SK-N-SH (cell line): ENCODE results near the gene UTY. TPM values are rescaled to one million over a fixed set of nuclear protein-coding genes. Genes with fewer than 3 reads are reported as not detected.

ENCODE experiments used
- CTCF ChIA-PET: fragments of 300-600, 350-600 bp; formaldehyde crosslinking; extraction: SDS; loops from one replicate; lab custom pipeline; 2021; lab: Yijun Ruan, JAX
- POLR2A ChIA-PET: fragments of 350-600 bp; sonication (Branson Sonifier 250); formaldehyde crosslinking; extraction: SDS; loops from one replicate; lab custom pipeline; 2020; ENCODE audit warnings: antibody characterized with exemption, inconsistent platforms; lab: Yijun Ruan, JAX
- DNase-seq: peaks from one replicate; pipeline ENCODE4 v3.0.0; 2012
- H2AFZ ChIP-seq: fragments of 200-600 bp; sonication (generic); 2 replicates; pipeline ENCODE4 v1.8.1; 2016; ENCODE audit warnings: antibody characterized with exemption, mild to moderate bottlenecking, low read depth
- H3F3A ChIP-seq: fragments of 200-600 bp; sonication (generic); replicated peaks from 2 replicates; pipeline ENCODE3; 2016; ENCODE audit warnings: antibody characterized with exemption, mild to moderate bottlenecking; ENCODE audit not compliant: insufficient read depth
- H3K27ac ChIP-seq, 2 experiments: fragments of 200-500 bp in 1 of 2; fragments of 200-600 bp in 1 of 2; sonication (Bioruptor generic) in 1 of 2; sonication (generic), shearing (Covaris generic) in 1 of 2; 2 replicates each; pipeline versions ENCODE4 v1.5.1 to v1.6.1; 2014 to 2016; ENCODE audit warnings: low read depth in 2 of 2, inconsistent platforms in 1 of 2, low read length in 1 of 2, mild to moderate bottlenecking in 1 of 2, mixed read lengths in 1 of 2
- H3K27me3 ChIP-seq: fragments of 200-600 bp; sonication (generic), shearing (Covaris generic); 2 replicates; pipeline ENCODE4 v1.6.1; 2016; ENCODE audit warnings: mixed run types; ENCODE audit not compliant: insufficient read depth
- H3K36me3 ChIP-seq, 2 experiments: fragments of 200-500 bp in 1 of 2; fragments of 200-600 bp in 1 of 2; sonication (Bioruptor generic) in 1 of 2; sonication (generic) in 1 of 2; replicated peaks in 1 of 2; 2 replicates each; pipeline versions ENCODE3 to v1.5.1; 2014 to 2016; ENCODE audit warnings: low read length in 1 of 2, mild to moderate bottlenecking in 1 of 2; ENCODE audit not compliant: insufficient read depth in 2 of 2, control insufficient read depth in 1 of 2
- H3K4me1 ChIP-seq, 2 experiments: fragments of 200-500 bp in 1 of 2; fragments of 200-600 bp in 1 of 2; sonication (Bioruptor generic) in 1 of 2; sonication (generic), shearing (Covaris generic) in 1 of 2; 2 replicates each; pipeline versions ENCODE4 v1.5.1 to v1.6.1; 2014 to 2016; ENCODE audit warnings: low read depth in 1 of 2, low read length in 1 of 2, mixed run types in 1 of 2; ENCODE audit not compliant: insufficient read depth in 2 of 2, control insufficient read depth in 1 of 2
- H3K4me2 ChIP-seq: fragments of 200-600 bp; sonication (generic), shearing (Covaris generic); 2 replicates; pipeline ENCODE4 v1.6.1; 2017; ENCODE audit warnings: mixed run types
- H3K4me3 ChIP-seq, 2 experiments: fragments of 200-500 bp in 1 of 2; fragments of 200-600 bp in 1 of 2; sonication (Bioruptor generic) in 1 of 2; sonication (generic), shearing (Covaris generic) in 1 of 2; 2 replicates each; pipeline versions ENCODE4 v1.5.1 to v1.8.1; 2014 to 2016; ENCODE audit warnings: low read depth in 2 of 2, inconsistent platforms in 1 of 2, low read length in 1 of 2, mild to moderate bottlenecking in 1 of 2, mixed read lengths in 1 of 2, moderate library complexity in 1 of 2
- H3K79me2 ChIP-seq: fragments of 200-600 bp; sonication (generic); 2 replicates; pipeline ENCODE4 v1.8.1; 2017; ENCODE audit warnings: mild to moderate bottlenecking; ENCODE audit not compliant: insufficient read depth
- H3K9ac ChIP-seq: fragments of 200-600 bp; sonication (generic); 2 replicates; pipeline ENCODE4 v1.6.1; 2017; ENCODE audit warnings: mixed run types
- H3K9me2 ChIP-seq: fragments of 200-600 bp; sonication (generic); 2 replicates; pipeline ENCODE4 v1.6.1; 2017; ENCODE audit warnings: mixed run types
- H3K9me3 ChIP-seq: fragments of 200-600 bp; sonication (generic); 2 replicates; pipeline ENCODE4 v1.6.1; 2017; ENCODE audit warnings: mixed run types, mild to moderate bottlenecking, moderate library complexity
- H4K20me1 ChIP-seq: fragments of 200-600 bp; sonication (generic); 2 replicates; pipeline ENCODE4 v1.6.1; 2017; ENCODE audit warnings: mild to moderate bottlenecking, mixed run types; ENCODE audit not compliant: insufficient read depth
- CHD2 ChIP-seq: fragments of 150-350 bp; IDR thresholded peaks from 2 replicates; pipeline ENCODE4 v1.6.1; 2018; ENCODE audit warnings: low read length; ENCODE audit not compliant: partially characterized antibody
- ELF1 ChIP-seq: IDR thresholded peaks from 2 replicates; pipeline ENCODE4 v1.4.0; 2012
- EP300 ChIP-seq, 2 experiments: IDR thresholded peaks; 2 replicates each; pipeline versions ENCODE4 v1.4.0 to v1.6.1; 2012; ENCODE audit warnings: borderline replicate concordance in 1 of 2, low read depth in 1 of 2, low read length in 1 of 2
- FOSL2 ChIP-seq: IDR thresholded peaks from 2 replicates; pipeline ENCODE4 v1.4.0; 2012; ENCODE audit warnings: low read depth, mild to moderate bottlenecking, moderate library complexity, borderline replicate concordance
- FOXJ3 ChIP-seq: sonication (generic); formaldehyde crosslinking; IDR thresholded peaks from 2 replicates; pipeline ENCODE4 v1.5.1; 2020; ENCODE audit warnings: mild to moderate bottlenecking, missing genetic modification reagents
- GABPA ChIP-seq: IDR thresholded peaks from 2 replicates; pipeline ENCODE4 v1.4.0; 2012; ENCODE audit warnings: low read depth, mild to moderate bottlenecking
- GATA2 ChIP-seq: sonication (generic); formaldehyde crosslinking; IDR thresholded peaks from 2 replicates; pipeline ENCODE4 v1.5.0; 2020; ENCODE audit warnings: mild to moderate bottlenecking, missing genetic modification reagents
- NFIC ChIP-seq: IDR thresholded peaks from 2 replicates; pipeline ENCODE4 v1.4.0; 2012; ENCODE audit warnings: borderline replicate concordance
- NRF1 ChIP-seq: IDR thresholded peaks from 2 replicates; pipeline ENCODE4 v1.6.1; 2012; ENCODE audit warnings: low read depth, mild to moderate bottlenecking, low read length
- POLR2AphosphoS5 ChIP-seq: IDR thresholded peaks from 2 replicates; pipeline ENCODE4 v1.6.1; 2012; ENCODE audit warnings: low read depth, low read length
- RAD21 ChIP-seq: IDR thresholded peaks from 2 replicates; pipeline ENCODE4 v1.6.1; 2012; ENCODE audit warnings: mild to moderate bottlenecking, low read length
- RXRA ChIP-seq: IDR thresholded peaks from 2 replicates; pipeline ENCODE4 v1.4.0; 2012; ENCODE audit warnings: low read depth, mild to moderate bottlenecking, borderline replicate concordance
- SIN3A ChIP-seq: IDR thresholded peaks from 2 replicates; pipeline ENCODE4 v1.6.1; 2012; ENCODE audit warnings: low read depth, mild to moderate bottlenecking, low read length, moderate library complexity, borderline replicate concordance
- SMC3 ChIP-seq: IDR thresholded peaks from 2 replicates; pipeline ENCODE4 v1.6.1; 2012; ENCODE audit warnings: low read depth, low read length, improper control_type of control experiment
- TCF12 ChIP-seq: IDR thresholded peaks from 2 replicates; pipeline ENCODE4 v1.4.0; 2012
- TEAD4 ChIP-seq: IDR thresholded peaks from 2 replicates; pipeline ENCODE4 v1.4.0; 2012; ENCODE audit warnings: mild to moderate bottlenecking, borderline replicate concordance; ENCODE audit not compliant: insufficient read depth
- WGBS: methylation state at CpG from one replicate; pipeline ENCODE4 v1.1.6; 2017; ENCODE audit warnings: low lambda C conversion rate; 5-methylcytosine and 5-hydroxymethylcytosine counted together
- polyA plus RNA-seq, 3 experiments: library from polyadenylated mRNA; depleted of rRNA; stranded (reverse); fragments of >200 nt; gene quantifications; 2 replicates each; pipeline ENCODE4 v1.2.3, GENCODE V29; 2012
- TF ChIP-seq, protein P1 (sequence below): fragments of 200-600 bp; sonication (generic); IDR thresholded peaks from 2 replicates; pipeline ENCODE4 v1.6.1; 2017; ENCODE audit warnings: antibody characterized with exemption, mild to moderate bottlenecking, moderate library complexity
- TF ChIP-seq, protein P2 (sequence below): fragments of 150-350 bp; IDR thresholded peaks from 2 replicates; pipeline ENCODE4 v1.6.1; 2017; ENCODE audit warnings: antibody characterized with exemption, low read length, low read depth, borderline replicate concordance
- TF ChIP-seq, protein P3 (sequence below): fragments of 150-350 bp; IDR thresholded peaks from 2 replicates; pipeline ENCODE4 v1.6.1; 2016; ENCODE audit warnings: mild to moderate bottlenecking, low read depth, low read length
- TF ChIP-seq, protein P4 (sequence below): IDR thresholded peaks from 2 replicates; pipeline ENCODE4 v1.6.1; 2012; ENCODE audit warnings: mild to moderate bottlenecking, low read depth, low read length, moderate library complexity

UTY gene
- polyA plus RNA-seq, 1 of the 3 experiments (the other 2 are of a cell fraction): not detected

DNA sequence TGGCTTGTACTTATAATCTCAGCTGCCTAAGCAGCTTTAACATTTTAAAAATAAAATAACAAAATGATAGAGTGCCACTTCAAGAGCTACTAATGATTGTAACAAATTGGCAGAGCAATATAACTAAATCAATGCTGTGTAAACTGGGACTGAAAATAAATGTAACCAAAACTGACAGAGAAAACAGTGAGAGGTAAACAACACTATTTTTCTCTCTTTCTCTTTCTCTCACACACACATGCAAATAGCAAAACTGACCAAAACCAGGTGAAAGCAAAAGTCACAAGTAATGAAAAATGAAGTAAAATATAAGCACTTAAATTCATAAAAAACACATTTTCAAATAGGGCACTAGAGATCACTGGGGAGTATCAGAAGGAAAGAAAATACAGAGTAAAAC, 109.6 kb downstream of the UTY start:
- POLR2A ChIA-PET: no interaction called here

DNA sequence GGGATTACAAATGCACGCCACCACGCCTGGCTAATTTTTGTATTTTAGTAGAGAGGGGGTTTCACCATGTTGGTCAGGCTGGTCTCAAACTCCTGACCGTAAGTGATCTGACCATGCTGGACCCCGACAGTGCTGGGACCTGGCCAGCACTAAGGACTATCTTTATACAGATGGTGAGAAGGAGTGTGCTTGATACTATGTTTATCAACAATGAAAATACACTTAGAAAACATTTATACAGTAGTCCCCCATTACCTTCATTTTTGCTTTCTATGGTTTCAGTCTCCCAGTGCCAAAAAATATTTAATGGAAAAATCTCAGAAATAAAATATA, 111.4 kb downstream of the UTY start:
- Histone ChIP-seq H3K9me2 (no peaks in the 10 kb centered on the region), H3K4me2 (no peak overlapping the region), H3K4me1 (no peaks in the 10 kb centered on the region), H4K20me1 (no peaks in the 10 kb centered on the region), H3K36me3 (no peaks in the 10 kb centered on the region), H3K4me3 (no peak overlapping the region), H3K9me3 (no peaks in the 10 kb centered on the region), H3K27me3 (no peaks in the 10 kb centered on the region), H2AFZ (no peak overlapping the region), H3K9ac (no peak overlapping the region), H3K79me2 (no peaks in the 10 kb centered on the region), H3K27ac (no peak overlapping the region), H3F3A (no peaks in the 10 kb centered on the region)
- no peak for TF ChIP-seq TEAD4
- TF ChIP-seq, protein P1, sequence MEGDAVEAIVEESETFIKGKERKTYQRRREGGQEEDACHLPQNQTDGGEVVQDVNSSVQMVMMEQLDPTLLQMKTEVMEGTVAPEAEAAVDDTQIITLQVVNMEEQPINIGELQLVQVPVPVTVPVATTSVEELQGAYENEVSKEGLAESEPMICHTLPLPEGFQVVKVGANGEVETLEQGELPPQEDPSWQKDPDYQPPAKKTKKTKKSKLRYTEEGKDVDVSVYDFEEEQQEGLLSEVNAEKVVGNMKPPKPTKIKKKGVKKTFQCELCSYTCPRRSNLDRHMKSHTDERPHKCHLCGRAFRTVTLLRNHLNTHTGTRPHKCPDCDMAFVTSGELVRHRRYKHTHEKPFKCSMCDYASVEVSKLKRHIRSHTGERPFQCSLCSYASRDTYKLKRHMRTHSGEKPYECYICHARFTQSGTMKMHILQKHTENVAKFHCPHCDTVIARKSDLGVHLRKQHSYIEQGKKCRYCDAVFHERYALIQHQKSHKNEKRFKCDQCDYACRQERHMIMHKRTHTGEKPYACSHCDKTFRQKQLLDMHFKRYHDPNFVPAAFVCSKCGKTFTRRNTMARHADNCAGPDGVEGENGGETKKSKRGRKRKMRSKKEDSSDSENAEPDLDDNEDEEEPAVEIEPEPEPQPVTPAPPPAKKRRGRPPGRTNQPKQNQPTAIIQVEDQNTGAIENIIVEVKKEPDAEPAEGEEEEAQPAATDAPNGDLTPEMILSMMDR: no peak
- TF ChIP-seq NFIC: no peak
- no peak for TF ChIP-seq GATA2 (CRISPR knock-in tag)
- TF ChIP-seq SIN3A: no peak
- no peak for TF ChIP-seq SMC3
- no peak for TF ChIP-seq TCF12
- TF ChIP-seq ELF1: no peak
- TF ChIP-seq, protein P2, sequence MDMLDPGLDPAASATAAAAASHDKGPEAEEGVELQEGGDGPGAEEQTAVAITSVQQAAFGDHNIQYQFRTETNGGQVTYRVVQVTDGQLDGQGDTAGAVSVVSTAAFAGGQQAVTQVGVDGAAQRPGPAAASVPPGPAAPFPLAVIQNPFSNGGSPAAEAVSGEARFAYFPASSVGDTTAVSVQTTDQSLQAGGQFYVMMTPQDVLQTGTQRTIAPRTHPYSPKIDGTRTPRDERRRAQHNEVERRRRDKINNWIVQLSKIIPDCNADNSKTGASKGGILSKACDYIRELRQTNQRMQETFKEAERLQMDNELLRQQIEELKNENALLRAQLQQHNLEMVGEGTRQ: no peak
- no peak for TF ChIP-seq RAD21
- TF ChIP-seq EP300 (IDR thresholded peaks at IDR 0.05; ENCODE audit: borderline replicate concordance in 1 of 2, low read depth in 1 of 2, low read length in 1 of 2): no peak
- no peak for TF ChIP-seq GABPA
- TF ChIP-seq FOXJ3 (CRISPR knock-in tag): no peak
- TF ChIP-seq, protein P3, sequence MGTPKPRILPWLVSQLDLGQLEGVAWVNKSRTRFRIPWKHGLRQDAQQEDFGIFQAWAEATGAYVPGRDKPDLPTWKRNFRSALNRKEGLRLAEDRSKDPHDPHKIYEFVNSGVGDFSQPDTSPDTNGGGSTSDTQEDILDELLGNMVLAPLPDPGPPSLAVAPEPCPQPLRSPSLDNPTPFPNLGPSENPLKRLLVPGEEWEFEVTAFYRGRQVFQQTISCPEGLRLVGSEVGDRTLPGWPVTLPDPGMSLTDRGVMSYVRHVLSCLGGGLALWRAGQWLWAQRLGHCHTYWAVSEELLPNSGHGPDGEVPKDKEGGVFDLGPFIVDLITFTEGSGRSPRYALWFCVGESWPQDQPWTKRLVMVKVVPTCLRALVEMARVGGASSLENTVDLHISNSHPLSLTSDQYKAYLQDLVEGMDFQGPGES: no peak
- TF ChIP-seq RXRA: no peak
- no peak for TF ChIP-seq NRF1
- ChIA-PET POLR2A (no interaction called here), CTCF (no interaction called here)
- no CpG with 5 or more reads among the region's 4 CpGs for WGBS
- DNase-seq: no peak

More for the DNA sequence above, 109.6 kb downstream of the UTY start:
- H3F3A ChIP-seq: no peaks in the 10 kb centered on the region
- H3K79me2 ChIP-seq: no peaks in the 10 kb centered on the region
- no peak overlapping the region for H3K4me3 ChIP-seq
- no peaks in the 10 kb centered on the region for H3K36me3 ChIP-seq
- no peaks in the 10 kb centered on the region for H4K20me1 ChIP-seq
- H3K9me2 ChIP-seq: no peaks in the 10 kb centered on the region
- no peak for DNase-seq
- no peak overlapping the region for H2AFZ ChIP-seq
- TF ChIP-seq, protein P4, sequence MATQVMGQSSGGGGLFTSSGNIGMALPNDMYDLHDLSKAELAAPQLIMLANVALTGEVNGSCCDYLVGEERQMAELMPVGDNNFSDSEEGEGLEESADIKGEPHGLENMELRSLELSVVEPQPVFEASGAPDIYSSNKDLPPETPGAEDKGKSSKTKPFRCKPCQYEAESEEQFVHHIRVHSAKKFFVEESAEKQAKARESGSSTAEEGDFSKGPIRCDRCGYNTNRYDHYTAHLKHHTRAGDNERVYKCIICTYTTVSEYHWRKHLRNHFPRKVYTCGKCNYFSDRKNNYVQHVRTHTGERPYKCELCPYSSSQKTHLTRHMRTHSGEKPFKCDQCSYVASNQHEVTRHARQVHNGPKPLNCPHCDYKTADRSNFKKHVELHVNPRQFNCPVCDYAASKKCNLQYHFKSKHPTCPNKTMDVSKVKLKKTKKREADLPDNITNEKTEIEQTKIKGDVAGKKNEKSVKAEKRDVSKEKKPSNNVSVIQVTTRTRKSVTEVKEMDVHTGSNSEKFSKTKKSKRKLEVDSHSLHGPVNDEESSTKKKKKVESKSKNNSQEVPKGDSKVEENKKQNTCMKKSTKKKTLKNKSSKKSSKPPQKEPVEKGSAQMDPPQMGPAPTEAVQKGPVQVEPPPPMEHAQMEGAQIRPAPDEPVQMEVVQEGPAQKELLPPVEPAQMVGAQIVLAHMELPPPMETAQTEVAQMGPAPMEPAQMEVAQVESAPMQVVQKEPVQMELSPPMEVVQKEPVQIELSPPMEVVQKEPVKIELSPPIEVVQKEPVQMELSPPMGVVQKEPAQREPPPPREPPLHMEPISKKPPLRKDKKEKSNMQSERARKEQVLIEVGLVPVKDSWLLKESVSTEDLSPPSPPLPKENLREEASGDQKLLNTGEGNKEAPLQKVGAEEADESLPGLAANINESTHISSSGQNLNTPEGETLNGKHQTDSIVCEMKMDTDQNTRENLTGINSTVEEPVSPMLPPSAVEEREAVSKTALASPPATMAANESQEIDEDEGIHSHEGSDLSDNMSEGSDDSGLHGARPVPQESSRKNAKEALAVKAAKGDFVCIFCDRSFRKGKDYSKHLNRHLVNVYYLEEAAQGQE: no peak
- TF ChIP-seq FOSL2: no peak
- TF ChIP-seq ELF1: no peak
- no peak for TF ChIP-seq POLR2AphosphoS5
- no peak for TF ChIP-seq NFIC
- TF ChIP-seq SIN3A: no peak
- no peak for TF ChIP-seq TEAD4
- no peak for TF ChIP-seq SMC3
- TF ChIP-seq CHD2: no peak
- no peak for TF ChIP-seq EP300 (IDR thresholded peaks at IDR 0.05; ENCODE audit: borderline replicate concordance in 1 of 2, low read depth in 1 of 2, low read length in 1 of 2)
- no peak overlapping the region for H3K4me2 ChIP-seq
- CTCF ChIA-PET: no interaction called here
- H3K27ac ChIP-seq: no peak overlapping the region
- H3K9me3 ChIP-seq: no peaks in the 10 kb centered on the region
- no peak overlapping the region for H3K9ac ChIP-seq
- no peaks in the 10 kb centered on the region for H3K27me3 ChIP-seq
- no peaks in the 10 kb centered on the region for H3K4me1 ChIP-seq
